Cardiac fibroblast (primary cell): Measurements from ENCODE around the gene CYB5B.

Experiments
- DNase-seq, 2 donors: peaks; one replicate each; pipeline versions ENCODE4 v3.0.0 to v3.0.0-alpha.2; 2010; ENCODE audit warnings: low read depth in 2 of 2
- H3K4me3 ChIP-seq, 2 donors: replicated peaks in 1 of 2; 1 replicate in 1 of 2; 2 replicates in 1 of 2; pipeline ENCODE4 v1.5.1; 2011; ENCODE audit warnings: low read depth in 2 of 2, low read length in 2 of 2, mild to moderate bottlenecking in 2 of 2, moderate library complexity in 1 of 2
- TF ChIP-seq, protein P1 (sequence below): IDR thresholded peaks from one replicate; pipeline ENCODE4 v1.5.1; 2011; ENCODE audit warnings: low read depth, mild to moderate bottlenecking, low read length, inconsistent platforms

CYB5B gene

DNA sequence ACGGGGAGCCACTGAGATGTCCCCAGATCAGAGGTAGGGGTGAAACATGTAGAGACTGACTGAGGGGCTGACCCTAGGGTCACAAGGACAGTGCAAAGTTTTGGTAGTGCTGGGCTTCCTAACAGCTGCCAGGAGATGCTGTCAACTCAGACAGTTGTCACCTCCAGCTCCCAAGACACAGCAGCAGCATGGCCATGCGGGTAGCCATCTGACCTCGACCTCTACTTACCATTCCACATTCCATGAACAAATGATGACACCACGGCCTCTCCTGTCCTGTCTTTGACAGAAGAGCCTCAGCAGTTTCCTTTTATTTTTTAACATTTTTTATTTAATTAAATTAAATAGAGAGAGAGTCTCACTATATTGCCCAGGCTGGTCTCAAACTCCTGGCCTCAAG, 76.1 kb downstream of the CYB5B start:
- DNase-seq, result no peak

DNA sequence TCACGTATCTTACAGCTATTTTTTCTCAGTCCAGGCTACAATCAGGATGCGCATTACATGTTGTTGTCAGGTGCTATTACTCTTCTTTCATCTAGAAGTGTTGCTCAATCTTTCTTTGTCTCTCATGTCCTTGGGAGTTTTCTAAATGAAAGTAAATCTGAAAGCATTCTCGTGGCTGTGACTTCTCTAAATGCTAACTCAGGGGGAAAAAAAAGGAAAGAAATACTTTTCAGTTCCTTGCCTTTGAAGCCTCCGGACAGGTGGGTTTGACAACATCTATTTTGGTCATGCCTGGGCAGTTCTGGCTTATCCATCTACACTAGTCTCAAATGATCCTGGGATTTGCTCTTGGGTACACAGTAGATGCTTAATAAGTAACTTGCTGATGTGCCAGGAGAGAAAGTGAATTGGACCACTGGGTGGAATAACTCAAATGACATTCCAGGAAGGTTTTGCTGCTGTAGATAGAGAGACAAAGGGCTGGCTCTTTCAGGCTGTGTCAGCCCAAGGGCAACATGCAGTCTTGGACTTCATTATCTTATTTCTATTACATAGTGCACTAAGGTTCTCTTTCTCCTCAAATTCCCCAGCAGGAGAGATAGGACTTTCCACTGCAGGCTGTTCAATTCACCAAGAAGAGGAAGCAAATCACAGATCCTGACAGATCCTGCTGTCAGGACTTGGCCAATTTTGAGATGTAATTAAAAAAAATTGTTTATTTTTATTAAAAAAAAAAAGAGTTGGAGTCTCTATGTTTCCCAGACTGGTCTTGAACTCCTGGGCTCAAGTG, 77.7 kb downstream of the CYB5B start:
- H3K4me3 ChIP-seq, result no peak overlapping the region
- TF ChIP-seq, protein P1, sequence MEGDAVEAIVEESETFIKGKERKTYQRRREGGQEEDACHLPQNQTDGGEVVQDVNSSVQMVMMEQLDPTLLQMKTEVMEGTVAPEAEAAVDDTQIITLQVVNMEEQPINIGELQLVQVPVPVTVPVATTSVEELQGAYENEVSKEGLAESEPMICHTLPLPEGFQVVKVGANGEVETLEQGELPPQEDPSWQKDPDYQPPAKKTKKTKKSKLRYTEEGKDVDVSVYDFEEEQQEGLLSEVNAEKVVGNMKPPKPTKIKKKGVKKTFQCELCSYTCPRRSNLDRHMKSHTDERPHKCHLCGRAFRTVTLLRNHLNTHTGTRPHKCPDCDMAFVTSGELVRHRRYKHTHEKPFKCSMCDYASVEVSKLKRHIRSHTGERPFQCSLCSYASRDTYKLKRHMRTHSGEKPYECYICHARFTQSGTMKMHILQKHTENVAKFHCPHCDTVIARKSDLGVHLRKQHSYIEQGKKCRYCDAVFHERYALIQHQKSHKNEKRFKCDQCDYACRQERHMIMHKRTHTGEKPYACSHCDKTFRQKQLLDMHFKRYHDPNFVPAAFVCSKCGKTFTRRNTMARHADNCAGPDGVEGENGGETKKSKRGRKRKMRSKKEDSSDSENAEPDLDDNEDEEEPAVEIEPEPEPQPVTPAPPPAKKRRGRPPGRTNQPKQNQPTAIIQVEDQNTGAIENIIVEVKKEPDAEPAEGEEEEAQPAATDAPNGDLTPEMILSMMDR, result no peak
- no peak for DNase-seq

More for the DNA sequence above, 76.1 kb downstream of the CYB5B start:
- H3K4me3 ChIP-seq, result no peak overlapping the region
- TF ChIP-seq, protein P1, result no peak

DNA sequence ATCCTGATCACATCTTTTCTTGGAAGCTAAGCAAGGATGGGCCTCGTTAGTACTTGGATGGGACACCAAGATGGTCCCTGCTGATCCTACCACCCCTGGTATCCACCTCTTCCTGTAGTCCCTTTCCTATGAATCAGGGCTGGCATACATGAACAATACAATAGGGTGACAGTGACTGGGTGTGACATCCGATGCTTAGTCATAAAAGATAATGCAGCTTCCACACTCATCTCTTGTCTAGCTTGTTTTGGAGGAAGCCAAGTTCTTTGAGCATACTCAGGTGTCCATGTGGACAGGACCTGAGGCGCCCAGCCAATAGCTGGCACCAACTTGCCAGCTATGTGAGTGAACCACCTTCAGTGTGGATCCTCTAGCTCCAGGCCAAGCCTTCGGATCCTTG, 78.8 kb downstream of the CYB5B start:
- no peak for DNase-seq
- TF ChIP-seq, protein P1, result no peak

DNA sequence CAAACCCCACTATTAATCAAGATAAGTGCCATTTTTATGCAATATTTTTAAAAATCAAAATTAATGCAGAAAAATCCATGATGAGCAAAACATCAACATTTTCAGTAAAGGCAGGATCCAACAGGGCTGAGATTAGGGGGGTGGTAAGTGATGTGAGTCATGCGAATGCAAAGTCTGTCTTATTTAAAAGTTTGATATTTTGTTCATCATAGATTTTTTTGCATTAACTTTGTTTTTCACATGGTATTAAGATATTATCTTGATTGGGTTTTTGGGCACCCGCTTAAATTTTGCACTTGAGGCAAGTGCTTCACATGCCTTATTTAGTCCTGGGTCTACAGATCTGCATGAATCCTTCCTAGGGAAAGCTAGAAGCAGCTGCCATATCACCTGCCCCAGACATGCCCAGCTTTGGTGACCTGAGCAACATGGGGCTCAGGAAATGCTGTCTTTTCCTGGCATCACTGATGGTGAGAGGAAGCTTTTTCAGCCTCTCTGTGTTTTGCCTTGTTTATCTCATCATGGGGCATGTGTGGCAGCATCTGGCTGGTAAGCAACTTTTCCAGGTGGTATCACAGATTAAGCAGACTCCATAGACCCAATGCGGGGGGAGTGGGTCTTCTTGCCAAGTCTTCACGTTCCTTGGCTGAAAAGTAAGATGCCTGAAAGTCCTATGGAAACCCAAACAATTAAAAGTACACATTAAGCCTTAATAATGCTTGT, 83.8 kb downstream of the CYB5B start:
- no peak for DNase-seq
- TF ChIP-seq, protein P1, result no peak
- no peak overlapping the region for H3K4me3 ChIP-seq

More for the DNA sequence above, 78.8 kb downstream of the CYB5B start:
- no peak overlapping the region for H3K4me3 ChIP-seq

DNA sequence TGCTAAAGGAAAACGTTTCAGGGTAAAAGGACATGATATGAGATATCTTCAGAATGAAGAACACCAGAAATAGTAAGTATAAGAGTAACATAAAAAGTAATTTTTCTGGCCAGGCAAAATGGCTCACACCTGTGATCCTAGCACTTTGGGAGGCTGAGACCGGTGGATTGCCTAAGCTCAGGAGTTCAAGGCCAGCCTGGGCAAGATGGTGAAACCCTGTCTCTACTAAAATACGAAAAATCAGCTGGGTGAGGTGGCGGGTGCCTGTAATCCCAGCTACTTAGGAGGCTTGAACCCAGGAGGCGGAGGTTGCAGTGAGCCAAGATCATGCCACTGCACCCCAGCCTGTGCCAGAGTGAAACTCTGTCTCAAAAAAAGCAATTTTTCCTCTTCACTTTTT, 84.7 kb downstream of the CYB5B start:
- no peak for DNase-seq
- TF ChIP-seq, protein P1, result no peak
- H3K4me3 ChIP-seq, result no peak overlapping the region

DNA sequence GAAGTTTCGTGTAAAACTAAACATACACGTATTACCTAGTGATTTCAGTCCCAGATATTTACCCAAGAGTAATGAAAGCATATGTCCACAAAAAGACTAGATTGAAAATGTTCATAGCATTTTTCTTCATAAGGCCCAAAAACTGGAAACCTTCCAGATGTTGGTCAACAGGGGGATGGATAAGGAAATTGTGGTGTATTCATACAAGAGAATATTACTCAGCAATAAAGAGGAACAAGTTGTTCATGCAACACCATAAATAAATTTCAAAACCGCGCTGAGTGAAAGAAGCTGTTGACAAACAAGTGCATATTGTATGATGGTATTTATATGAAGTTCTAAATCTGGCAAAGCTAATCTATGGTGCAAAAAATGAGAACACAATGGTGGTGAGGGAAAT, 87.2 kb downstream of the CYB5B start:
- DNase-seq, result no peak
- TF ChIP-seq, protein P1, result no peak
- H3K4me3 ChIP-seq, result no peak overlapping the region
